Measurements from ENCODE around the gene FBXL5.

Gene FBXL5

GRCh38 chr4:15610855-15611254 lies 44.3 kb downstream of the FBXL5 start:
- ChIA-PET CTCF (interaction anchor here (0.6 to 0.8 kb wide), 2 partner anchors 39 to 158 kb away, joined by 3 read pairs; no protein-coding TSS in a partner anchor), POLR2A (no interaction called here)
- H3K4me1 ChIP-seq (ENCODE audit: control insufficient read depth, insufficient read depth, low read length) = no peaks in the 10 kb centered on the region
- H3K27ac ChIP-seq (ENCODE audit: extremely low read depth, low read depth, low read length) = no peak overlapping the region
- H3K4me3 ChIP-seq (ENCODE audit: low read depth, low read length) = no peak overlapping the region
- peak; percentile 77 for TF ChIP-seq PRDM1 (tag by site-specific recombination; IDR thresholded peaks at IDR 0.05)
- TF ChIP-seq ZNF449 (tag by site-specific recombination; IDR thresholded peaks at IDR 0.05) = no peak
- no peaks in the 10 kb centered on the region for H3K9me3 ChIP-seq (ENCODE audit: control insufficient read depth, insufficient read depth, low read depth, low read length)
- H3K36me3 ChIP-seq (ENCODE audit: control insufficient read depth in 2 of 2, insufficient read depth in 1 of 2, low read length in 2 of 2) = peaks cover 0 to 10% of the 10 kb centered on the region in 2 experiments; a peak in 2 of 3 replicates

GRCh38 chr4:15605537-15605936 lies 49.6 kb downstream of the FBXL5 start:
- TF ChIP-seq YY1 (tag by site-specific recombination; IDR thresholded peaks at IDR 0.05) = no peak
- no peak for TF ChIP-seq ZNF473 (tag by site-specific recombination; IDR thresholded peaks at IDR 0.05)
- TF ChIP-seq ZNF544 (tag by site-specific recombination; IDR thresholded peaks at IDR 0.05) = no peak
- no peak for TF ChIP-seq PATZ1 (tag by site-specific recombination; IDR thresholded peaks at IDR 0.05)
- no peak for TF ChIP-seq CTCF (tag by site-specific recombination; IDR thresholded peaks at IDR 0.05)
- no peak for TF ChIP-seq ZNF211 (tag by site-specific recombination; IDR thresholded peaks at IDR 0.05; ENCODE audit: low read depth)
- no peak for TF ChIP-seq ZNF513 (tag by site-specific recombination; IDR thresholded peaks at IDR 0.05)
- TF ChIP-seq ZNF394 (tag by site-specific recombination; IDR thresholded peaks at IDR 0.05; ENCODE audit: borderline replicate concordance) = no peak
- TF ChIP-seq ZNF404 (tag by site-specific recombination; IDR thresholded peaks at IDR 0.05) = no peak
- TF ChIP-seq ZNF280D (tag by site-specific recombination; IDR thresholded peaks at IDR 0.05) = no peak
- TF ChIP-seq ZNF664 (tag by site-specific recombination; IDR thresholded peaks at IDR 0.05) = no peak
- no peak for TF ChIP-seq TCF7L2 (IDR thresholded peaks at IDR 0.05; ENCODE audit: borderline replicate concordance, low read depth, low read length)
- TF ChIP-seq SCRT2 (tag by site-specific recombination; IDR thresholded peaks at IDR 0.05) = no peak
- no peak for TF ChIP-seq ZNF514 (tag by site-specific recombination; IDR thresholded peaks at IDR 0.05)
- TF ChIP-seq ZNF274 (IDR thresholded peaks at IDR 0.05; ENCODE audit: low read length) = no peak
- no peak for TF ChIP-seq ZNF274 (tag by site-specific recombination; IDR thresholded peaks at IDR 0.05; ENCODE audit: borderline replicate concordance)
- no peak for TF ChIP-seq GLI4 (tag by site-specific recombination; IDR thresholded peaks at IDR 0.05)
- Histone ChIP-seq H3K4me3 (ENCODE audit: low read depth, low read length) (no peak overlapping the region), H3K27ac (ENCODE audit: extremely low read depth, low read depth, low read length) (no peak overlapping the region), H3K9me3 (ENCODE audit: control insufficient read depth, insufficient read depth, low read depth, low read length) (no peaks in the 10 kb centered on the region), H3K4me1 (ENCODE audit: control insufficient read depth, insufficient read depth, low read length) (no peaks in the 10 kb centered on the region), H3K36me3 (ENCODE audit: control insufficient read depth in 2 of 2, insufficient read depth in 1 of 2, low read length in 2 of 2) (peaks cover 0 to 28% of the 10 kb centered on the region in 2 experiments; a peak in 1 of 3 replicates)
- ChIA-PET CTCF (no interaction called here), POLR2A (no interaction called here)
